ENCODE measurements around the gene OBP2A.
"Not testable (repeated sequence)": the region's sequence is repeated elsewhere in the genome, so short reads cannot be mapped to it uniquely, and the experiment has no call there.

OBP2A gene, protein sequence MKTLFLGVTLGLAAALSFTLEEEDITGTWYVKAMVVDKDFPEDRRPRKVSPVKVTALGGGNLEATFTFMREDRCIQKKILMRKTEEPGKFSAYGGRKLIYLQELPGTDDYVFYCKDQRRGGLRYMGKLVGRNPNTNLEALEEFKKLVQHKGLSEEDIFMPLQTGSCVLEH

GRCh38 chr9:135545646-135546176 is at the start of gene OBP2A:
TSS of gene OBP2A (plus strand) at chr9:135546126. CDS start at chr9:135546181, 55 bp downstream.
- not testable (repeated sequence) for DNase-seq

GRCh38 chr9:135498381-135499126 is 47.4 kb upstream of the OBP2A start:
- no peak for DNase-seq

- DNase-seq, result peak in 55 of 56 donors; percentile 65 to 99 (median 90)
Measured at GRCh38 chr9:135499326-135500070, 46.4 kb upstream of the OBP2A start.

DNA sequence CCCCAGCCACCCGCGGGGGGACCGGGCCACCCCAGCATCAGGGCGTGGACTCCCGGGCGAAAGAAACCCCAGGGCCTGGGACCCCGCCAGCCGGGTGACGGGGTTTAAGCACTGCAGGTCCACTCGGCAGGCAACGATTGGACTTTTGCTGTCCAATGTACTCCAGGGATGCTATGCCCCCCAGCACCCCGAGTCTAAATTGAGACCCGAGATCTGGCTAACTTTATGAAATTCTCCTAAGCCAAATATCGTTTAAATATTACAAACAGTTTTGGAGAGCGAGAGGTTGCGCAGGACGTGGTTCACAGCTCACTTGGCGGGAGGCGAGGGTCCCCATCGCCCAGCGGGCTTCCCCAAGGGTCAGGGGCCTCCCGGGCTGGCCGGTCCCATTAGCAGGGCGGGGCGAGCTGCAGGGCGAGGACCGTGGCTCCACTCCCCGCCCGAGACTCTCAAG is 45.8 kb upstream of the OBP2A start:
- DNase-seq, result peak in 4 of 56 donors; percentile 48 to 69 (median 60)

DNA sequence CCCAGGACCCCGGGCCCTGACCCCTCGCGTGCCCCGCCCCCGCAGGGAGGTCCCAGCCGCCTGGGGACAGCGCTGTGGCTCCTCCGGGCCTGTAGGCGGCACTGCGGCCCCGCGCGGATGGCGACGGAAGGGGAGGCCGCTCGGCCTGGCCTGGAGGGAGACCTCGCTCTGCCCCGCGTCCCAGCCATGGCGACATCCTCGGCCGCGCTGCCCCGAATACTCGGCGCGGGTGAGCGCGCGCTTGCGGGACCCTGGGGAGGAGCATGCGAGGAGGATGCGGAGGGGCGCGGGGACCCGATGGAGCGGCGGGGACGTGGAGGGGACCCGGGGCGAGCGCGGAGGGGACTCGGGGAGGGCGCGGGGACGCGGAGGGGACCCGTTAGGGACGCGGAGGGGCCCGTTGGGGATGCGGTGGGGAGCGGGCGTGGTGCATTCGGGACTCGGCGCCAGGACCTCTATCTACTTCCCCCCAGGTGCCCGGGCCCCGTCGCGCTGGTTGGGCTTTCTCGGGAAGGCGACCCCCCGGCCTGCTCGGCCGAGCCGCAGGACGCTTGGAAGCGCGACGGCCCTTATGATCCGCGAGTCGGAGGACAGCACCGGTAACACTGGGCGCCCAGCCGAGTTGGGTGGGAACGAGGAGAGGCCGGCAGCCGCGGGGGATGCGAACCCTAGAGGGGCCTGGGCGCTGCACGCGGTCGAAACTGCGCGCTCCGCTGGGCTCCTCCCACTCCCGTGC is 45.2 kb upstream of the OBP2A start, which contains the start of gene MRPS2:
Gene MRPS2, plus strand, starts transcription at position 158 of the 736 bp plus-strand sequence. Its CDS starts 29 bp downstream, at position 187.
- DNase-seq, result peak in 52 of 56 donors; percentile 35 to 89 (median 72)

- peak in 14 of 56 donors; percentile 4 to 56 (median 20) for DNase-seq
Measured at GRCh38 chr9:135501261-135502167, 44.4 kb upstream of the OBP2A start.

DNA sequence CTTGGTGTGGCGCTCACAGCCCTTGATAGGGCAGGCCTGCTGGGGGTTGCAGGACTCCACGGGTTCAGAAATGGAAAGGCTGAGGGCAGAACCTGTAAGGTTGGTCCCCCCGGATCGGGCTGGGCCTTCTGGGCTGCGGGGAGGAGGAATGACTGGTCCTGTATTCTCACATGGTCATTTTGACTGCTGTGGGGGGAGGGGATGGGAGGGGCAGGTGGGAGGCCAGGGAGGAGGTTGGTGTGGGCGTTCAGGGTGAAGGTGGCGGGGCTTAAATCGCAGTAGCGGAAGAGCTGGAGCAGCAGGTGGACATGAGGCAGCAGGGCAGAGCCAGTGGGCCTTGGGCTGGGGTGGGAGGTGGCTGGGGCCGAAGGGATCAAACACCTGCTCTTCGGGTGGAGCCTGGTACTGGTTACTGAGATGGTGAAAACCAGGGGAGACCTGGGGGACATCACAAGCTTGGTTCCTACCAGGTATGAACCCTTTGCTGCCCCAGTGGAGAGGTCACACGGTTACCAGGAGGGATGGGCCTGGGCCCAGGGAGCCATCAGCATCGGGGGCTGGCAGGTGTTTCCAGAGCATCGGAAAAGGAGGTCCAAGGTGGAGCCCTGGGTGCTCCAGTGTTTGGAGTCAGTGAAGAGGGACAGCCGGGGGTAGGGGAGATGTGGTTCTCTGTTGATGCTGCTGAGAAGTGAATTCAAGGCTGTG is 43.6 kb upstream of the OBP2A start:
- no peak for DNase-seq

DNA sequence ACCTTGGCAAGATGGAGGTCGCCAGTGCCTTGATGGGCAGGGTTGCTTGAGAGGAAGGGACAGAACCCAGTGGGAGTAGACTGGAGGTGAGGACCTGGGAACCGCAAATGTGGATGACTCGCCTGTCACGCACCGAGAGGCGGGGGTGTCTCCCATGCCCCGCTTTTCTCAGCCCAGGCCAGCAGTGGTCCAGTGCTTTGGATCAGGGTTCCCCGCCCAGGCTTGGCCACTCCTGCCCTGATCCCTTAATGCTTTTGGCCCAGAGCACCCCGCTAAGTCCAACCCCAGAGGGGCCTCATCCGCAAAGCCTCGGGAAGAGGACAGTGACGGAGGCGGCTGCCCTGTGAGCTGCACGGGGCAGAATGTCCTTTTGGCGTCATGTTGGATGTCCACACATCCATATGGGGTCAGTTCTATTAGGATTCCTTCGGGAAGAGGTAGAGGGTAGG is 43.0 kb upstream of the OBP2A start:
- DNase-seq, result no peak

DNA sequence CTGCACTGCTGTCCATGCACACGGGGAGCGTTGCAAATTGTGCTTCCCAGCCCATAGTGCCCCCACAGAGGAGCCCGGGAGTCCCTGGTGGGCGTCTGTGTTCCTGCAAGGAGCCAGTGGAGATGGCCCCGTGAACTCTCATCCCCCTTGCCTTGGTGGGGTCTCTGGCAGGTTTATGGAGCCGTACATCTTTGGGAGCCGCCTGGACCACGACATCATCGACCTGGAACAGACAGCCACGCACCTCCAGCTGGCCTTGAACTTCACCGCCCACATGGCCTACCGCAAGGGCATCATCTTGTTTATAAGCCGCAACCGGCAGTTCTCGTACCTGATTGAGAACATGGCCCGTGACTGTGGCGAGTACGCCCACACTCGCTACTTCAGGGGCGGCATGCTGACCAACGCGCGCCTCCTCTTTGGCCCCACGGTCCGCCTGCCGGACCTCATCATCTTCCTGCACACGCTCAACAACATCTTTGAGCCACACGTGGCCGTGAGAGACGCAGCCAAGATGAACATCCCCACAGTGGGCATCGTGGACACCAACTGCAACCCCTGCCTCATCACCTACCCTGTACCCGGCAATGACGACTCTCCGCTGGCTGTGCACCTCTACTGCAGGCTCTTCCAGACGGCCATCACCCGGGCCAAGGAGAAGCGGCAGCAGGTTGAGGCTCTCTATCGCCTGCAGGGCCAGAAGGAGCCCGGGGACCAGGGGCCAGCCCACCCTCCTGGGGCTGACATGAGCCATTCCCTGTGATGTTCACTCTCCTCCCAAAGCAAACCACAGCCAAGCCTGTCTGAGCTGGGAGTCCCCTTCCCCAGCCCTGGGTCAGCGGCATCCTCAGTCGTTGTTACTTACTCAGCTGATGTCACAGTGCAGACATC is 42.3 kb upstream of the OBP2A start:
- no peak for DNase-seq

DNA sequence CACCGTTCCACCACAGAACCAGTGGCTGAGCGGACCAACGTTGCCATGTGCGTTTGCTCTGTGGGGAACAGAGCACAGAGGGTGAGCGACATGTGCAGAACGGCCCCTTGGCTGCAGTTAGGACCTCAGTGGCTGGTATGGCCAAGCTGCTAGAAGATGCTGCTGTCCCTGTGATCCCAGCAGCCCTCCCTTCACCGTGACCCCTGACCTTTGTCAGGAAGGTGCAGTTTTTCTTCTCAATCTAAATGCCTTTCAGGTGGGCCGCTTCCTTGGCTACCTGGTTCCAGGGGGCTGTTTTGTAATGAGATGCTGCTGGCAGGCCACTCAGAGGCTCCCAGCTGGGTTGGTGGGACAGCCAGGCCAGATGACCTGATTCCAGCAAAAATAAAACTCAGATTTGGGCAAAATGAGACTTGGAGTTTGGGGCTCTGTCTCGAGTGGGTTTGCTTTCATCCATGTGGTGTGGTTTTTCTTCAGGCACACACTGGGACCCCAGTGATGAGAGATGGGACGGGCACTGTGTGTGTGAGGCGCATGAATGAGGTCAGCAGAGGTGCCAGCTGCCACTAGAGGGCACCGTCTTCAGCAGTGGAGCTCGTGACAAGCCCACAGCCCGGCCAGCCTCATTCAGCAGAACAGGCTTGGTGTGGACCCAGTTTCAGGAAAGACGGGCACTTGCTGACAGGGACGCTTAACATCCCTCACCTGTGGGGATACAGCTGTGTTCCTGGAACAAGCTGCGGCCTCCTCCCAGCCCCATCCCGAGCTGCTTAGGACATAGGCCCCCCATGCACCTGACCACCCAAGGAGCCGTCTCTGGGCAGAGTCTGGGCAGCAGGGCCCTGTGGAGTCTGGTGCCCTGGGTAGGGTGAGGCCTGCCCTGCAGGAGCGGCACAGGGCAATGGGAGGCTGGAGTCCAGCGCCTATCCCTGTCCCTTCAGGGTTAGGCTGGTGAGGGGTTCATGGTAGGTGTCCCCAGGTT is 41.4 kb upstream of the OBP2A start:
- peak in 40 of 56 donors; percentile 6 to 77 (median 37) for DNase-seq

- no peak for DNase-seq
Measured at GRCh38 chr9:135505406-135506187, 40.3 kb upstream of the OBP2A start.

DNA sequence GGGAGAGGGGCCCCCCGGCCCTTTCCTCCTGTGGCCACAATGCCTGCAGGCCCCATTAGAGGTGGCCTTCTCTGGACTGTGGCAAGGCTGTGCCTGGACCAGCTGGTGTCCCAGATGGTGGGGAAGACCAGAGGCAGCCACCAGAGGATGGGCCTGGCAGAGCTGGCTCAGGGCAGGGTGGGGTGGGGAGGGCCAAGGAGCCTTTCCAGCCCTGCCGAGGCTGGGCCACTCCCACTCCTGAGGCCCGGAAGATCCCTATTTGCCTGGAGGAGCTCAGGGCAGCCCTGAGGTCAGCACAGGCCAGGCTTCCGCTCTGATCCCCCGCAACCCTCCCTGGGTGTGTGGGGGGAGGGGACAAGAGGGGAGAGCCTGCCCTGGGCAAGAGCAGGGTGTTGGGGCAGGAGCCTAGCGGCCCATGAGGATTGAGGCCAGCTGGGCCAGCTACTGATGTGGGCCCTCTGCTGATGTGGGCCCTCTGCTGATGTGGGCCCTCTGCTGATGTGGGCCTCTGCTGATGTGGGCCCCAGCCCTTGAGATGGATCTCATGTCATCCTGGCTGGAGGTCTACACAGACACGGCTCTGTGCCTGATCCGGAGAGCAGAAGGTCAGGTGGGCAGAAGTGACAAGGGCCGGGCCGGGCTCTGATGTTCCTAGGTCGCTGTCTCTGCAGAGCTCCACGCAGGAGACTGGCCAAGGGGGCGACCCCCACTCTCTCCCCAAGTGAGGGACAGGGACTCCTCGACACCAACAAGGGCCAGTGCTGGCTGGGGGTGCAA is 39.4 kb upstream of the OBP2A start:
- no peak for DNase-seq

- DNase-seq, result no peak
Measured at GRCh38 chr9:135507104-135508035, 38.6 kb upstream of the OBP2A start.

Measured in nucleus accumbens (tissue), 56 donors.